ENCODE results near the gene KLHL2.
"Not testable (repeated sequence)": the region's sequence is repeated elsewhere in the genome, so short reads cannot be mapped to it uniquely, and the experiment has no call there.

KLHL2 gene

DNA sequence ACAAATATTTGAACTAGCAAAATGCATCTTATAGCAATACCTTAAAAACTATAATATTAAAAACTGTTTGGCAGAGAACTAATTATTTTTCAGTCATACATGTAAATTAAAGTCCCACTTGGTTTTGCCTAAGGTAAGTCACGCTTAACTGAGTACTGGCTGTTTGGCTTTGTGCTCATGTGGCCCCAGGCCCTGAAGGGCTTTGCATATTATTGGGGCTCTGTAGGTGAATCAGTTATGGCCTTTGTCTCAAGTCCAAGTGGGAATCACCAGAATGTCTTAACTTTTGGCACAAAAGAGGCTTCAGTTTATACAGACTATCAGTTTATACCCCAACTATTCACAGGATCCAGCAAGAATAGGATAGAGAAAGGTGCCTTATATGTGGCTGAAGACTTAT is 29.5 kb downstream of the KLHL2 start:
- not testable (repeated sequence) for DNase-seq

DNA sequence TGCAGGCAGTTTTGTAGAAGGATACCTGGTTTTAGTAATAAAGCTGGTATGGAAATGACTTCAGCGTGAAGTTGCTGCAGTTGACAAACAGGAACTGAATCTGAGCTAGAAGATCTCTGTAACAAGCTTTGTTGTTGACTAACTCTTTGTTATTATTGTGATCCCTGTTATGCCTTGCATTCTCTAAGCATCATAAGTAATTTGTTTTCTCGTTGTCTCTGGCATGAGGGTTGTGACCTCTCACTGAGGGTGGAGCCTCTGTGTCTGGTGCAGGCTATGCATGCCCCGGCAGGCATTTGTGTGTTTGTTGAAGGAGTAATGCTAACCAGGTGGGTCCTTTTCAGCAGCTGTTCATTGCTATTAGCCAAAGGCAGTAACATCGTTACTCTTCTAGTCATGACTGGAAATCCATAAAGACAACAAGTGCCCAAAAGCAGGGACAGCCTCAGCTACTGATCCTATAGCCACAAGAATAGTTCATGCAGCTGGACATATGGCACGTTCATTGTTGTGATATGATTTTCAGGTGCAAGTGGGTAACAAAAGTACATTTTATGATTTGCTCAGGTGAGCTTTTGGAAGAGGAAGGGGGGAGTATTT is 30.8 kb downstream of the KLHL2 start:
- DNase-seq: not testable (repeated sequence)

DNA sequence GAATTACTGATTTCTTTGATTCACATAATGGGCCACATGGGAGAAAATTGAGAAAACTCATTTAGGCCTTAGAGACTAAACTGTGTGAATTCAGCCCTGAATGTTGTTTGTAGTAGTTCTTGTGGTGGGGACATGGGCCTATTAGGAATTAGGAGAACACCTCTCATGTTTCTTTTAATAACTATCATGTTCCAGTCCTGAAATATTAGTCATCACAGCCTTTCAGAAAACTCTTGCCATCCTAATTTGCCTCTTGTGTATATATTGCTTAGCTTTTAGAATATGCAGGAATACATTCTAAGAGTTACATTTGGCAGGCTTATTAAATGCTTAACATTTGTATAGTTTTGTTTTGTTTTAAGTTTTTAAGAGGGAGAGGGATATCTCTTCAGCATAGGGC is 33.4 kb downstream of the KLHL2 start:
- not testable (repeated sequence) for DNase-seq

GRCh38 chr4:165244148-165244547 is 36.8 kb downstream of the KLHL2 start:
- DNase-seq: not testable (repeated sequence)

DNA sequence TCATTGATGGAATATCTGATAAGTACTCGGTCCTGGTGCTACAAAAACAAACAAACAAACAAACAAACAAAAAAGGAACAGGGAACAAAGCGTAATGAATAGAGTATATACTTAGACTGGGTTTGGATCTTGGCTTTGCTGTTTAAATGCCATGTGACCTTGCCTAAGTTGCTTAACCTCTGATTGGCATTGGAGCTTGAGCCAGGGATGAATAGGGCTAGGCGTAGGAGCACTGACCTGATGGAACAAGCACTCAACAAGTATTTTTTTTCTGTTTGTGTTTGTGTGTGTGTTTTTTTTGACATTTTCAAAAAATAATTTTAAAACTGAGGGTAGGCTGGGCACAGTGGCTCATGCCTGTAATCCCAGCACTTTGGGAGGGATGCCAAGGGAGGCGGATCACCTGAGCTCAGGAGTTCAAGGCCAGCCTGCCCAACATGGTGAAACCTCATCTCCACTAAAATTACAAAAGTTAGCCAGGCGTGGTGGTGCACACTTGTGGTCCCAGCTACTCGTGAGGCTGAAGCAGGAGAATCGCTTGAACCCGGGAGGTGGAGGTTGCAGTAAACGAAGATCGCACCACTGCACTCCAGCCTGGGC is 37.3 kb downstream of the KLHL2 start:
- DNase-seq: not testable (repeated sequence)

- DNase-seq: peak; percentile 2
These were observed 40.7 kb downstream of the KLHL2 start for GRCh38 chr4:165248102-165248501.

DNA sequence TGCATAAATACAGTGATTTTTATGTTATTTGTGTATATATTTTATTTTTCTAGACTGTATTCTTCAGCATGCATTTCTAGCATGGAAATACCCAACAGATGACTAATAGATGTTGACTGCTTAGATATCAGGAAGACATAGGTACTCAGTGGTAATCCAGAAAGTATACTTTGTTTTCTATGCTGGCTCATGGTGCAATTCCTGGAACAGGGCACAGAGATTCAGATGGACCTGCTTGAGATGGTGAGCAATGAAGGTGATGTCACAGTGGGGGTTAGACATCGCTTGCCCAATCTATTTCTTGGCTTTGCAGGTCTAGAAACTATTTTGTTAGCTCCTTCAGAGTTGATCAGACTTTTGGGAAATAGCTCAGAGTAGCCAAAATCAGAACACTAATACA is 41.5 kb downstream of the KLHL2 start:
- DNase-seq: not testable (repeated sequence)

GRCh38 chr4:165254771-165255170 is 47.4 kb downstream of the KLHL2 start:
- not testable (repeated sequence) for DNase-seq

DNA sequence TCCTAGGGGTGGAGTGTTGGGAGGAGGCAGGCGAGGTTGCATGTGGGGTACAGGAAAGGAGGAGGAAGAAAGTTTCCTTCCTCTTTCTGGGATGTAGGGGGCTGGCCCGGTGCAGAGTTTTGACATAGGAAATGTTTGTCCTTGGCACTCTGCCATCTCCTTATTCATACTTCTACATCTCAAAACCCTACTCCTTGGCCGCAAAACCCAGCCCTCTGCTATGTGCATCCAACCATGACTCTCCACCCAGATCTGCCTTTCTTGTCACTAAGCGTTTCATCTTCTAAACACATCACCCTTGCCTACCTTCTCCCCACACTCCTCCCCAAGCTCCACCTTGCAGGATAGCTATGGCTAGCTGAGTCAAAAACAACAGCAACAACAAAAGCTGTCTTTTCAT is 48.1 kb downstream of the KLHL2 start:
- DNase-seq: peak; percentile 79

DNA sequence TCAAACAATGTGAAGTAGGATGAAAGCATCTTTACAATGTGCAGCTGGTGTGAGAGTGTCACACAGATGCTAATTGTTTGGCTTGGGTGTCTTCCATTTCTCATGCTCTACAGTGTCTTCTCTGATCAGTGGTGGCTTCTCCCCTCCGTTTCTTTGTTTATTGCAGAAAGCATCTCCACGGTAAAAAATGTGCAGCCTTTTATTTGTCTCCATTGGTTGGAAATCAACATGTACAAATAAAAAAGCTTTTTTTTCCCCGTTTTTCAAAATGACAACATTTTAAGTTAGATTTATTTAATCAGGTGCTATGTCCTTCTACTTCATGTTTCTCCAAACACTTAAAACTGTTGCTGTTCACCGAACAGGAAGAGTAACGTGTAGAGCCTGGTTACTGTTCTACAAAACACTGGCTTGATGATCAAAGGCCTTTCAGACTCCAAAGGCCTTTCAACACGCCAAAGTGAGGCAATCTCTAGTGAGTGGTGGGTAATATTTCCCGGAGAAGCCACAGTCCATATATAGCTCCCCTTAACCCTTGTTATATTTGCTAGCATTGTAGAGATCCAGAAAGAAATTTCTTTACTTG is 48.8 kb downstream of the KLHL2 start:
- DNase-seq: not testable (repeated sequence)

DNA sequence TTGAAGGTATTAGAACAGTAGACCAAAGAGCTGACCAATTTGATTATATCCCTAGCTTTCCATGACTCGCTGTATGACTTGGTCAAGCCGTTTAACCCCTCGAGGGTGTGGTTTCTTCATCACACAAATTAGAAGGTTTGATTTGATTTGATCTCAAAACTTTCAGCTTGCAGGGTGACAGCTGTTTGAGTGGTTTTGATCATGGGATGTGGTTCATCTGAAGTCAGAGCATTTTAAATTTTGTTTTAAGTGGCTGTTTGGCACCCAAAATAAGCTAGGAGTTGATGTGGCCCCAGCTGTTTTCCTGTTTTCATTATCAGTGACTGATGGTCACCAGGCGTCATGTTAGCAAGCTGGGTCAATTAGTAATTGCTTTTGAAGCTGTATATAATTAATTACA is 52.4 kb downstream of the KLHL2 start:
- DNase-seq: not testable (repeated sequence)

DNA sequence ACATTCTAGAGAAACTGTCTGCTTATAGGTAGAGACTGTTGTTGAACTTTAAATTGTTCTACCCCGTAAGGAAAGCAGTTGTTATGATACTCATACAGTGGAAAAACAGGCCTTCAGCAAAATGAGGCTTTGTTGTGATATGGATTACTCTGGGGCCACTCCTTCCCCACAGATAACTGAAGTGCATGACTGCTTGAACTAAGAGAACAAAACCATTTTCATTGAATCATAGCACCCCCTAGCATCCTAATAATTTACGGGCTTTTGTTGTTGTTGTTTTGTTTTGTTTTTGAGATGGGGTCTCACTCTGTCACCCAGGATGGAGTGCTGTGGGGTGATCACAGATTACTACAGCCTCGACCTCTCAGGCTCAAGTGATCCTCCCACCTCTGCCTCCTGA is 54.9 kb downstream of the KLHL2 start:
- DNase-seq: not testable (repeated sequence)

DNA sequence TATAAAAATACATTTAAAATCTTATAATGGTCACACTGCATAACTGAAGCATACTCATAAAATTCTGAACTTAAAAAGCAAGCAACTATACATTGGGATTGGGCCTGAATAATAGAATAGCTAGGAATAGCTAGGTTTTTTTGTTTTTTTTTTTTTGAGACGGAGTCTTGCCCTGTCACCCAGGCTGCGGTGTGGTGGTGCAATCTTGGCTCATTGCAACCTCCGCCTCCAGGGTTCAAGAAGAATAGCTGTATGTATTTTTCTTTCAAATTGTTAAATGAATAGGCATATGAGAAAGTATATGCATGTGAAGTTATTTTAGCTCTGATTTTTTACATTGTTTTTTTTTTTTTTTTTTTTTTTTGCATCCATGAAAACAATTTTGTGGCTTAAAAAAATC is 56.1 kb downstream of the KLHL2 start:
- DNase-seq: not testable (repeated sequence)

DNA sequence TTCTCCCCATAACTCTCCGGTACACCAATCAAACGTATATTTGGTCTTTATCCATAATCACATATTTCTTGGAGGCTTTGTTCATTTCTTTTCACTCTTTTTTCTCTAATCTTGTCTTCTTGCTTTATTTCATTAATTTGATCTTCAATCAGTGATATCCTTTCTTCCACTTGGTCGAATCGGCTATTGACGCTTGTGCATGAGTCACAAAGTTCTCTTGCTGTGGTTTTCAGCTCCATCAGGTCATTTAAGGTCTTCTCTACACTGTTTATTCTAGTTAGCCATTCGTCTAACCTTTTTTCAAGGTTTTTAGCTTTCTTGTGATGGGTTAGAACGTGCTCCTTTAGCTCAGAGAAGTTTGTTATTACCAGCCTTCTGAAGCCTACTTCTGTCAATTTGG is 62.6 kb downstream of the KLHL2 start:
- not testable (repeated sequence) for DNase-seq

GRCh38 chr4:165273443-165273842 is 66.1 kb downstream of the KLHL2 start:
- not testable (repeated sequence) for DNase-seq

- DNase-seq: not testable (repeated sequence)
These were observed 68.0 kb downstream of the KLHL2 start for GRCh38 chr4:165275357-165275756.

DNA sequence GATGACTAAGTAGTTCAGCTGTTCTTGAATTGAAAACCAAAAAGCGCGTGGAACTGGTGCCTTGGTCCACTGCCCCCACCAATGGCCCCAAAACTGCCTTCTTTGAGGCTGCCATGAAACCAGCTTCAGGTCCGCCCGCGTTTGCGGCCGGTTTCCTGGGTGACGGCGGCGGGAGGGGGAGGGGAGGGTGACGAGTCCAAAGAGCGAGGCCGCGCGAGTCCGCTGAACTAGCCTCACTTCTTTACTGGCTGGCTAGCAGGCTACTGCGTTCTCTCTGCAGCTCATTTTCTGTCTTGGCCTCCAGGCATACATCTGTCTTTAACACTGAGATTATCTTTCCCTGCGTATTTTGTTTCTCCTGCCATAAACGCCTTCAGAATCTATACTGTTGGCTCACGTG is 72.2 kb downstream of the KLHL2 start:
- not testable (repeated sequence) for DNase-seq

DNA sequence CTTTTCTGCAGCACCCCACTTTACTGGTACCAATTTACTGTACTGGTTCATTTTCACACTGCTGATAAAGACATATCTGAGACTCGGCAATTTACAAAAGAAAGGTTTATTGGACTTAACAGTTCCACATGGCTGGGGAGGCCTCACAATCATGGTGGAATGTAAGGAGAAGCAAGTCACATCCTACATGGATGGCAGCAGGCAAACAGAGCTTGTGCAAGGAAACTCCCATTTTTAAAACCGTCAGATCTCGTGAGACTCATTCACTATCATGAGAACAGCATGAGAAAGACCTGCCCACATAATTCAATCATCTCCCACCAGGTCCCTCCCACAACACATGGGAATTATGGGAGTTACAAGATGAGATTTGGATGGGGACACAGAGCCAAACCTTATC is 77.3 kb downstream of the KLHL2 start:
- not testable (repeated sequence) for DNase-seq

GRCh38 chr4:165286619-165287340 is 79.4 kb downstream of the KLHL2 start:
- not testable (repeated sequence) for DNase-seq

GRCh38 chr4:165288226-165288625 is 80.9 kb downstream of the KLHL2 start:
- DNase-seq: no peak

GRCh38 chr4:165288639-165289422 is 81.5 kb downstream of the KLHL2 start:
- DNase-seq: no peak

DNA sequence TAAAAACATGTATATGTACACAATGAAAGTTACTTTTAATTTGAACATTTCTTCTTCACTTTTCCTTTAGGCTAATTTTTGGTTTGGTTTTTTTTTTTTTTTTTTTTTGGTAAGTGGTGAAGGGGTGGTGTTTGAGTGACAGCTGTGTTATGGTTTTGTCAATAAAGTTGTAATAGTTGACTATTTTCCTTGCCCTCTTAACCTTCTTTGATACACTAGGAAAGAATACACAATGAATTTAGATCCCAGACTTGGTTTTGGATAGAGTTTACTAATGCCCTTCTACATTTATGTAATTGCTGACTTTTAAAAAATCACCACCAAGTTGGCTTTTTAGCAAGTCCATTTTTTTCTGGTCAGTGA is 82.0 kb downstream of the KLHL2 start:
- no peak for DNase-seq

- no peak for DNase-seq
These were observed 85.7 kb downstream of the KLHL2 start for GRCh38 chr4:165293061-165293460.

Measured in GDM1 (cell line).